Stomach (tissue), 9 donors: ENCODE data around the gene AMOTL2. TPM values are rescaled to one million over a fixed set of nuclear protein-coding genes. Genes with fewer than 3 reads are reported as not detected.

Experiments used
- DNase-seq, 2 donors: peaks; one replicate each; pipeline versions ENCODE4 v3.0.0 to v3.0.0-alpha.2; 2013 to 2019
- H3K27ac ChIP-seq, 5 donors: fragments of 200-600 bp in 4 of 5; sonication (generic) in 4 of 5; one replicate each; pipeline ENCODE4 v1.5.1; 2013 to 2019; ENCODE audit warnings: mild to moderate bottlenecking in 1 of 5, moderate library complexity in 1 of 5
- H3K27me3 ChIP-seq, 3 donors: fragments of 200-600 bp; sonication (generic); one replicate each; pipeline ENCODE4 v1.5.1; 2017 to 2019; ENCODE audit warnings: mixed run types in 1 of 3
- H3K36me3 ChIP-seq, 4 donors: fragments of 200-600 bp; sonication (generic); 1 replicate in 3 of 4; 2 replicates in 1 of 4; pipeline ENCODE4 v1.5.1; 2016 to 2019
- H3K4me1 ChIP-seq, 4 donors: fragments of 200-600 bp; sonication (generic); one replicate each; pipeline ENCODE4 v1.5.1; 2016 to 2019
- H3K4me3 ChIP-seq, 4 donors: fragments of 200-600 bp; sonication (generic) in 3 of 4; one replicate each; pipeline ENCODE4 v1.5.1; 2016 to 2019; ENCODE audit warnings: mild to moderate bottlenecking in 1 of 4
- H3K9me3 ChIP-seq, 4 donors: fragments of 200-600 bp; sonication (generic); one replicate each; pipeline ENCODE4 v1.5.1; 2016 to 2019
- EP300 ChIP-seq: sonication (generic); formaldehyde crosslinking; IDR thresholded peaks from one replicate; pipeline ENCODE4 v1.6.1; 2017; ENCODE audit warnings: antibody characterized with exemption
- POLR2A ChIP-seq, 4 donors: fragments of 450-650 bp; IDR thresholded peaks; one replicate each; pipeline ENCODE4 v1.6.1; 2016; ENCODE audit warnings: antibody characterized with exemption in 4 of 4, control low read depth in 2 of 4, mild to moderate bottlenecking in 1 of 4, moderate library complexity in 1 of 4
- POLR2AphosphoS5 ChIP-seq, 3 donors: sonication (generic); formaldehyde crosslinking; IDR thresholded peaks; one replicate each; pipeline ENCODE4 v1.6.1; 2016; ENCODE audit warnings: antibody characterized with exemption in 3 of 3
- WGBS, 5 donors: extraction: QIAGEN DNeasy Blood & Tissue Kit in 3 of 5; methylation state at CpG; one replicate each; pipeline versions ENCODE4 v1.1.5 to v1.1.7; 2013 to 2018; 5-methylcytosine and 5-hydroxymethylcytosine counted together
- intact Hi-C: fragments of 100-400 bp; cut with DNase I; formaldehyde crosslinking; loops from one replicate; pipeline ENCODE4 v1.15.1; 2023; ENCODE audit warnings: low total_unique reads
- polyA plus RNA-seq, 3 donors: library from polyadenylated mRNA; stranded (reverse); fragments of 200-250 nt; gene quantifications; one replicate each; pipeline ENCODE4 v1.2.3, GENCODE V29; 2013
- total RNA-seq, 5 donors: library from RNA; depleted of rRNA; stranded (reverse); fragments of >200 nt; gene quantifications; one replicate each; pipeline versions ENCODE4 v1.1.0 to v1.2.3, GENCODE V29; 2014 to 2016
- TF ChIP-seq, protein P1 (sequence below), 7 experiments: fragments of 450-650 bp in 4 of 7; fragments of 200-600 bp in 3 of 7; sonication (generic) in 3 of 7; IDR thresholded peaks; one replicate each; pipeline ENCODE4 v1.5.1; 2016 to 2019; ENCODE audit warnings: antibody characterized with exemption in 7 of 7, control low read depth in 2 of 7, mild to moderate bottlenecking in 1 of 7
- donor health status: healthy with polysubstance abuse.
- donor health status: Bipolar disorder and iron deficiency.
- donor health status: healthy.

Gene AMOTL2
- total and polyA plus RNA-seq, 8 donors, result 10.6 to 782 (median 37.0) TPM

DNA sequence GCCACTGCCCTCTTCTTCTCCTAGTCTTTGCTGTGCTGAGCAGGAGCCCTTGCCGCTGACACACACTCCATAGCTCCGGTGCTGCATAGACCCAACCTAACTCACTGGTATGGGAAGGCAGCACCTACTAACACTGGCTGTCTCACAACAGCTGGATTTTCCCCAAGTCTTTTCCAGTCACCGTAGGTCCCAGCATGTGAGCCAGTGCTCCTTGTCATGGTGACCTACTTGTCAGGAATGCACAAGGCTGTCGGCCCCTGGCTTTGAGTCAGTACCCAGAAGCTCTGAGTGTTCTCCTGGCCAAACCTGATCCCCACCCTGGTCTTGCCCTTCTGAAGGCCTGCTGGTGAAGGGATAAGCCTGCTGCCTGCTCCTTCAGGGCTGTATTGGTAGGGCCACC is 25.7 kb downstream of the AMOTL2 start:
- peaks cover 28 to 52% (median 37%) of the 10 kb centered on the region in 4 donors for H3K4me1 ChIP-seq
- H3K4me3 ChIP-seq, result no peak overlapping the region
- intact Hi-C loops, result no loop called here
- peaks cover 0 to under 1% (median 0%) of the 10 kb centered on the region in 4 donors for H3K36me3 ChIP-seq
- peaks cover 0 to 13% (median 5%) of the 10 kb centered on the region in 4 donors for H3K9me3 ChIP-seq
- peak overlapping the region in 3 of 5 donors; percentile 32 to 54 (median 47) for H3K27ac ChIP-seq
- peak in 1 of 2 donors; percentile 65 for DNase-seq
- no peaks in the 10 kb centered on the region for H3K27me3 ChIP-seq
- 60 to 71% (median 64%) methylated on average over 3 to 4 of the region's 4 CpGs for WGBS, 5 donors
- no peak for TF ChIP-seq EP300
- TF ChIP-seq POLR2A (IDR thresholded peaks at IDR 0.05), result no peak
- peak in 1 of 3 donors; percentile 62 for TF ChIP-seq POLR2AphosphoS5 (IDR thresholded peaks at IDR 0.05)
- TF ChIP-seq, protein P1, sequence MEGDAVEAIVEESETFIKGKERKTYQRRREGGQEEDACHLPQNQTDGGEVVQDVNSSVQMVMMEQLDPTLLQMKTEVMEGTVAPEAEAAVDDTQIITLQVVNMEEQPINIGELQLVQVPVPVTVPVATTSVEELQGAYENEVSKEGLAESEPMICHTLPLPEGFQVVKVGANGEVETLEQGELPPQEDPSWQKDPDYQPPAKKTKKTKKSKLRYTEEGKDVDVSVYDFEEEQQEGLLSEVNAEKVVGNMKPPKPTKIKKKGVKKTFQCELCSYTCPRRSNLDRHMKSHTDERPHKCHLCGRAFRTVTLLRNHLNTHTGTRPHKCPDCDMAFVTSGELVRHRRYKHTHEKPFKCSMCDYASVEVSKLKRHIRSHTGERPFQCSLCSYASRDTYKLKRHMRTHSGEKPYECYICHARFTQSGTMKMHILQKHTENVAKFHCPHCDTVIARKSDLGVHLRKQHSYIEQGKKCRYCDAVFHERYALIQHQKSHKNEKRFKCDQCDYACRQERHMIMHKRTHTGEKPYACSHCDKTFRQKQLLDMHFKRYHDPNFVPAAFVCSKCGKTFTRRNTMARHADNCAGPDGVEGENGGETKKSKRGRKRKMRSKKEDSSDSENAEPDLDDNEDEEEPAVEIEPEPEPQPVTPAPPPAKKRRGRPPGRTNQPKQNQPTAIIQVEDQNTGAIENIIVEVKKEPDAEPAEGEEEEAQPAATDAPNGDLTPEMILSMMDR (IDR thresholded peaks at IDR 0.05), result no peak

DNA sequence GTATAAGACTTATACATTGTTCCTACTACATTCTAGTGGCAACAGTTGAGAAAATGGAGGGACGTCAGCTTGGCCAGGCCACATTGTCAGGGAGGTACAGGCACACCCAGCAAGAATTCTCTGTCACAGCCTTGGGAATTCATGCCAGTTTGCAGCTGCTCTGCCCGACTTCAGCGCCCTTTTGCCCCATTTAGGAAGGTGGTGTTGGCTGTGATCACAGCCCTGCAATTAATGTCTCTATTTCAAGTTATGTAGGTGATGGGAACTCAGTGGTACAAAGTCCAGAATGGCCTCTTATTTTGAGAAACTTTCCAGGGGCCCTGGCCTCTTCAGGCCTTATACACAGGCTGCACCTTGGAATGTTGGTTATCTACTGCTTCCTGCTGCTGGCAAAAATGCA is 26.7 kb downstream of the AMOTL2 start:
- no peak for DNase-seq
- H3K4me3 ChIP-seq, result no peak overlapping the region
- H3K9me3 ChIP-seq, result peaks cover 0 to 13% (median 5%) of the 10 kb centered on the region in 4 donors
- WGBS, 5 donors, result 53 to 78% (median 61%) methylated on average over 3 of the region's 3 CpGs
- intact Hi-C loops, result no loop called here
- no peaks in the 10 kb centered on the region for H3K36me3 ChIP-seq
- H3K4me1 ChIP-seq, result peaks cover 19 to 42% (median 27%) of the 10 kb centered on the region in 4 donors
- no peaks in the 10 kb centered on the region for H3K27me3 ChIP-seq
- TF ChIP-seq POLR2AphosphoS5 (IDR thresholded peaks at IDR 0.05) (no peak), EP300 (no peak), POLR2A (IDR thresholded peaks at IDR 0.05) (no peak)
- TF ChIP-seq, protein P1 (IDR thresholded peaks at IDR 0.05), result no peak
- H3K27ac ChIP-seq, result peak overlapping the region in 3 of 5 donors; percentile 18 to 54 (median 47)

GRCh38 chr3:134346744-134347143 is 27.5 kb downstream of the AMOTL2 start:
- Histone ChIP-seq H3K4me3 (no peak overlapping the region), H3K4me1 (peaks cover 14 to 34% (median 19%) of the 10 kb centered on the region in 4 donors), H3K9me3 (peaks cover 0 to 13% (median 5%) of the 10 kb centered on the region in 4 donors), H3K27ac (peak overlapping the region in 1 of 5 donors; percentile 54), H3K36me3 (no peaks in the 10 kb centered on the region), H3K27me3 (no peaks in the 10 kb centered on the region)
- DNase-seq, result no peak
- intact Hi-C loops, result no loop called here
- TF ChIP-seq EP300, result no peak
- no peak for TF ChIP-seq POLR2AphosphoS5 (IDR thresholded peaks at IDR 0.05)
- TF ChIP-seq, protein P1 (IDR thresholded peaks at IDR 0.05), result no peak
- no peak for TF ChIP-seq POLR2A (IDR thresholded peaks at IDR 0.05)
- 0 to 38% (median 24%) methylated on average over 1 of the region's 1 CpG for WGBS, 5 donors

DNA sequence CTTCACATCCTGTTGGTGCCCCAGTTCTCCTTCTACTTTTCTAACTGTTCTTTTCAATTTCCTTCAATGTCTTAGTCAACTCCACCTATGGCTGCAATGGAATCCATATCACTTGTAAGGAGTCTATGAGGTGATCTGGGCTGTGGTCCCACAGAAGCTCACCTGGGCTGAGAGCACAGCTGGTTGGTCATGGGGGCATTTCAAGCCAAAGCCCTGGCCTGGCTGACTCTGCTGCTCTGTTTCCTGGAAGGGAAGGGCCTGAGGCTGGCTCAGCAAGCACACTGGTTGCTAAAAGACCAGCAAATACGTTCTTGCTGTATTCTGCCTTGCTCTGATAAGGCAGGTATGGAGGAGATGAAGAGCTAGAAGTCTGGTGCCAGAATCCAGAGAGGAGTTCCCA is 29.0 kb downstream of the AMOTL2 start:
- no peaks in the 10 kb centered on the region for H3K36me3 ChIP-seq
- no peaks in the 10 kb centered on the region for H3K27me3 ChIP-seq
- H3K9me3 ChIP-seq, result peaks cover 0 to 13% (median 5%) of the 10 kb centered on the region in 4 donors
- peaks cover 0 to 19% (median 8%) of the 10 kb centered on the region in 4 donors for H3K4me1 ChIP-seq
- 29 to 56% (median 38%) methylated on average over 1 of the region's 1 CpG for WGBS, 5 donors
- no peak overlapping the region for H3K27ac ChIP-seq
- no peak for DNase-seq
- intact Hi-C loops, result no loop called here
- TF ChIP-seq EP300 (no peak), POLR2A (IDR thresholded peaks at IDR 0.05) (no peak), POLR2AphosphoS5 (IDR thresholded peaks at IDR 0.05) (no peak)
- TF ChIP-seq, protein P1 (IDR thresholded peaks at IDR 0.05), result no peak
- H3K4me3 ChIP-seq, result no peak overlapping the region
